Measurements from ENCODE around the gene NLRC5. TPM values are rescaled to one million over a fixed set of nuclear protein-coding genes. Genes with fewer than 3 reads are reported as not detected.

NLRC5 gene
- total and polyA plus RNA-seq, 2 donors (not counting 3 experiments of a cell fraction or from before 2014, with no cell fraction given), result 7.4 to 26.3 TPM

DNA sequence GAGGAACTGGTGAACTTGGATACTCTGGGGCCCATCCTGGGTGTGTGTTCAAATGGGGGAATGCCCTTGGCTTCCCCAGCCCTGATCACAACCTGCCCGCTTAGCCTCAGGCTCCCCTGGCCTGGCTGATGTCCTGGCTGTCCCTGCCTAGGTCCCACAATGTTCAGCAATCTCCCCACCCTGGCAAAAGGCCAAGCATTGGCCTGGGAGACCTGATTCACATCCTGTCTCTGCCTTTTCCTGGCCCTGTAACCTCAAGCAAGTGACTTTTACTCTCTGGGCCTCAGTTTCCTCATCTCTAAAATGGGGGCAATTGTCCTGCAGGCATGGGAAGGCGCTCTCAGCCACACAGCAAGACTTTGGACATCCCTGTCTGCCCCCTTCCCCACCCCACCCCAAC is 117.4 kb downstream of the NLRC5 start:
- intact Hi-C loops (cut with micrococcal nuclease), result no loop called here
- Histone ChIP-seq H3K27ac (ENCODE audit: insufficient read depth, low read depth, low read length) (no peak overlapping the region), H3K4me2 (ENCODE audit: insufficient read depth, low read length) (no peak overlapping the region), H3K9me1 (replicated peaks; ENCODE audit: control insufficient read depth, extremely low read depth, insufficient read depth, low read length) (no peaks in the 10 kb centered on the region), H3K4me1 (ENCODE audit: control insufficient read depth, extremely low read depth, insufficient read depth, low read length) (no peaks in the 10 kb centered on the region), H3K4me3 (replicated peaks in 1 of 3; ENCODE audit: insufficient read depth in 1 of 3, low read depth in 1 of 3, low read length in 3 of 3) (no peak overlapping the region), H2AFZ (ENCODE audit: low read depth, low read length) (no peak overlapping the region), H4K20me1 (replicated peaks; ENCODE audit: control insufficient read depth, extremely low read depth, insufficient read depth, low read length) (no peaks in the 10 kb centered on the region), H3K79me2 (ENCODE audit: control insufficient read depth, insufficient read depth, low read length) (peaks cover 3% of the 10 kb centered on the region), H3K36me3 (ENCODE audit: control insufficient read depth in 2 of 2, extremely low read depth in 1 of 2, insufficient read depth in 2 of 2, low read length in 2 of 2) (no peaks in the 10 kb centered on the region), H3K9me3 (replicated peaks; ENCODE audit: control insufficient read depth, insufficient read depth, low read length) (no peaks in the 10 kb centered on the region), H3K9ac (replicated peaks; ENCODE audit: extremely low read depth, insufficient read depth, low read length) (no peak overlapping the region), H3K27me3 (ENCODE audit: control insufficient read depth in 2 of 2, insufficient read depth in 2 of 2, low read length in 2 of 2) (no peaks in the 10 kb centered on the region)
- dilution Hi-C loops (cut with MboI; ENCODE audit: extremely low pct_ligation_motif_present, low sequenced_read_pairs), result no loop called here
- ChIA-PET POLR2A (no interaction called here), CTCF (interaction anchor here (1.1 to 1.7 kb wide), 3 partner anchors 14 to 22 kb away, joined by 3 to 13 read pairs (median 6); partner anchors contain the start of gene CPNE2)
- FAIRE-seq (no peak), DNase-seq (ENCODE audit: low read depth, low spot score) (peak; percentile 14)
- TF ChIP-seq FOS (IDR thresholded peaks at IDR 0.05; ENCODE audit: borderline replicate concordance, insufficient read depth, low read length), result no peak
- TF ChIP-seq EZH2 (IDR thresholded peaks at IDR 0.05; ENCODE audit: borderline replicate concordance, low read depth, low read length, severe bottlenecking), result no peak
- TF ChIP-seq, protein P1, sequence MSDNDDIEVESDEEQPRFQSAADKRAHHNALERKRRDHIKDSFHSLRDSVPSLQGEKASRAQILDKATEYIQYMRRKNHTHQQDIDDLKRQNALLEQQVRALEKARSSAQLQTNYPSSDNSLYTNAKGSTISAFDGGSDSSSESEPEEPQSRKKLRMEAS (IDR thresholded peaks at IDR 0.05; ENCODE audit: insufficient read depth, insufficient read length), result no peak
- TF ChIP-seq JUN (IDR thresholded peaks at IDR 0.05; ENCODE audit: borderline replicate concordance, insufficient read depth, insufficient read length, low read depth), result no peak
- TF ChIP-seq MYC (IDR thresholded peaks at IDR 0.05; ENCODE audit: low read depth, low read length), result no peak
- no TSS peak for BruUV-seq (replicated peaks)

DNA sequence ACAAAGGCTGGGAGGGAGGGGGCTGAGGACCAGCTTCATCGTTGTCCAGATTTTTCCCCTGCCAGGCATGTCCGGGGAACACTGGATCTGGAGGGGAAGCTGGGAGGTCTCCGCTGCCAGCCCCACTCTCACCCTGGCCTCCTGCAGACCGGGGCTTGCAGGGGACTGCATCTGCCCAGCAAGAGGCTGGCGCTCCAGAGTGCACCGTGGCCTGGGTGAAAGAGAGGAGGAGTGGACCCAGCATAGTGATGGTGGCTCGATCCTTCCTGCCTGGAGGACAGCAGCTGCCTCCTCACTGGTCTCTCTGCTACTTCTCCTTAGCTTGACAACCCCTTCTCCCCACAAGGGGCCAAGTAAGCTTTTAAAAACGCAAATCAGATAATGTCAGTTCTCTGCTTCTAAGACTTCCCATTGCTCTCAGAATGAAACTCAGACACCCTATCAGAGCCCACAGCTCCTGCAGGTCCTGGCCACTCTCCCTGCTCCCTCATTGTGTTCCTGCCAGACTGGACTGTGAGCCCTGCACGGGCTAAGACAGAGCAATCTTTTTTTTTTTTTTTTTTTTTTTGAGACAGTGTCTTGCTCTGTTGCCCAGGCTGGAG is 118.1 kb downstream of the NLRC5 start:
- H3K27me3 ChIP-seq (ENCODE audit: control insufficient read depth in 2 of 2, insufficient read depth in 2 of 2, low read length in 2 of 2), result no peaks in the 10 kb centered on the region
- no peak for TF ChIP-seq JUN (IDR thresholded peaks at IDR 0.05; ENCODE audit: borderline replicate concordance, insufficient read depth, insufficient read length, low read depth)
- TF ChIP-seq EZH2 (IDR thresholded peaks at IDR 0.05; ENCODE audit: borderline replicate concordance, low read depth, low read length, severe bottlenecking), result no peak
- TF ChIP-seq POLR2AphosphoS5 (IDR thresholded peaks at IDR 0.05; ENCODE audit: insufficient read depth, low read depth, low read length), result no peak
- TF ChIP-seq GATA2 (IDR thresholded peaks at IDR 0.05; ENCODE audit: insufficient read depth, insufficient read length, low read depth, low read length), result no peak
- no peak for TF ChIP-seq POLR2A (IDR thresholded peaks at IDR 0.05; ENCODE audit: low read depth, low read length)
- TF ChIP-seq FOS (IDR thresholded peaks at IDR 0.05; ENCODE audit: borderline replicate concordance, insufficient read depth, low read length), result no peak
- TF ChIP-seq, protein P1 (IDR thresholded peaks at IDR 0.05; ENCODE audit: insufficient read depth, insufficient read length), result no peak
- no peak for TF ChIP-seq MYC (IDR thresholded peaks at IDR 0.05; ENCODE audit: low read depth, low read length)
- TF ChIP-seq, protein P2, sequence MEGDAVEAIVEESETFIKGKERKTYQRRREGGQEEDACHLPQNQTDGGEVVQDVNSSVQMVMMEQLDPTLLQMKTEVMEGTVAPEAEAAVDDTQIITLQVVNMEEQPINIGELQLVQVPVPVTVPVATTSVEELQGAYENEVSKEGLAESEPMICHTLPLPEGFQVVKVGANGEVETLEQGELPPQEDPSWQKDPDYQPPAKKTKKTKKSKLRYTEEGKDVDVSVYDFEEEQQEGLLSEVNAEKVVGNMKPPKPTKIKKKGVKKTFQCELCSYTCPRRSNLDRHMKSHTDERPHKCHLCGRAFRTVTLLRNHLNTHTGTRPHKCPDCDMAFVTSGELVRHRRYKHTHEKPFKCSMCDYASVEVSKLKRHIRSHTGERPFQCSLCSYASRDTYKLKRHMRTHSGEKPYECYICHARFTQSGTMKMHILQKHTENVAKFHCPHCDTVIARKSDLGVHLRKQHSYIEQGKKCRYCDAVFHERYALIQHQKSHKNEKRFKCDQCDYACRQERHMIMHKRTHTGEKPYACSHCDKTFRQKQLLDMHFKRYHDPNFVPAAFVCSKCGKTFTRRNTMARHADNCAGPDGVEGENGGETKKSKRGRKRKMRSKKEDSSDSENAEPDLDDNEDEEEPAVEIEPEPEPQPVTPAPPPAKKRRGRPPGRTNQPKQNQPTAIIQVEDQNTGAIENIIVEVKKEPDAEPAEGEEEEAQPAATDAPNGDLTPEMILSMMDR (IDR thresholded peaks at IDR 0.05; ENCODE audit: extremely low read depth in 1 of 2, insufficient read depth in 1 of 2, low read depth in 1 of 2, low read length in 2 of 2), result no peak
- no TSS peak for BruUV-seq (replicated peaks)
- peaks cover 3% of the 10 kb centered on the region for H3K79me2 ChIP-seq (ENCODE audit: control insufficient read depth, insufficient read depth, low read length)
- ChIA-PET POLR2A (interaction anchor here (0.7 kb wide), 1 partner anchor 13 kb away, joined by 9 read pairs; no protein-coding TSS in a partner anchor), CTCF (interaction anchor here (0.9 to 1.7 kb wide), 4 partner anchors 10 to 23 kb away, joined by 3 to 13 read pairs (median 4); partner anchors contain the start of gene CPNE2)
- no peak overlapping the region for H3K4me2 ChIP-seq (ENCODE audit: insufficient read depth, low read length)
- H3K4me1 ChIP-seq (ENCODE audit: control insufficient read depth, extremely low read depth, insufficient read depth, low read length), result no peaks in the 10 kb centered on the region
- H2AFZ ChIP-seq (ENCODE audit: low read depth, low read length), result no peak overlapping the region
- H3K27ac ChIP-seq (ENCODE audit: insufficient read depth, low read depth, low read length), result no peak overlapping the region
- dilution Hi-C loops (cut with MboI; ENCODE audit: extremely low pct_ligation_motif_present, low sequenced_read_pairs), result no loop called here
- H3K9me1 ChIP-seq (replicated peaks; ENCODE audit: control insufficient read depth, extremely low read depth, insufficient read depth, low read length), result no peaks in the 10 kb centered on the region
- FAIRE-seq (no peak), DNase-seq (ENCODE audit: low read depth, low spot score) (no peak)
- no peaks in the 10 kb centered on the region for H4K20me1 ChIP-seq (replicated peaks; ENCODE audit: control insufficient read depth, extremely low read depth, insufficient read depth, low read length)
- H3K9ac ChIP-seq (replicated peaks; ENCODE audit: extremely low read depth, insufficient read depth, low read length), result no peak overlapping the region
- no peaks in the 10 kb centered on the region for H3K36me3 ChIP-seq (ENCODE audit: control insufficient read depth in 2 of 2, extremely low read depth in 1 of 2, insufficient read depth in 2 of 2, low read length in 2 of 2)
- H3K4me3 ChIP-seq (replicated peaks in 1 of 3; ENCODE audit: insufficient read depth in 1 of 3, low read depth in 1 of 3, low read length in 3 of 3), result no peak overlapping the region
- H3K9me3 ChIP-seq (replicated peaks; ENCODE audit: control insufficient read depth, insufficient read depth, low read length), result no peaks in the 10 kb centered on the region
- intact Hi-C loops (cut with micrococcal nuclease), result no loop called here

All from endothelial cell of umbilical vein (primary cell).